Measurements from ENCODE around the gene FAM209B. TPM values are rescaled to one million over a fixed set of nuclear protein-coding genes. Genes with fewer than 3 reads are reported as not detected.

FAM209B gene
- polyA plus RNA-seq, 2 of the 4 experiments (the other 2 are of a cell fraction) = 0.46 to 0.78 TPM

- Histone ChIP-seq H3K4me1 (peaks cover 19% of the 10 kb centered on the region), H3K9me3 (peaks cover 9% of the 10 kb centered on the region; the same call in 2 of the 3 replicates), H3K4me2 (no peak overlapping the region), H3K27ac (no peak overlapping the region), H3K4me3 (no peak overlapping the region)
- ATAC-seq = no peak
- CTCF ChIA-PET = interaction anchor here (0.7 to 7.5 kb wide), 44 partner anchors 10 to 796 kb away, joined by 3 to 94 read pairs (median 8); partner anchors contain the start of genes FAM209A, FAM209B and TFAP2C
- no peak for TF ChIP-seq MAX (IDR thresholded peaks at IDR 0.05)
- TF ChIP-seq ZSCAN20 (CRISPR knock-in tag; IDR thresholded peaks at IDR 0.05) = no peak
- TF ChIP-seq ZFP36 (IDR thresholded peaks at IDR 0.05; ENCODE audit: borderline replicate concordance, partially characterized antibody) = no peak
- TF ChIP-seq BCL3 (IDR thresholded peaks at IDR 0.05) = no peak
- TF ChIP-seq HES2 (IDR thresholded peaks at IDR 0.05) = no peak
- no peak for TF ChIP-seq HDAC2 (IDR thresholded peaks at IDR 0.05)
- no peak for TF ChIP-seq CBX8 (IDR thresholded peaks at IDR 0.05)
- TF ChIP-seq MYC (IDR thresholded peaks at IDR 0.05; ENCODE audit: borderline replicate concordance, low read length) = no peak
- no peak for TF ChIP-seq CEBPB (IDR thresholded peaks at IDR 0.05)
- TF ChIP-seq TP53 (CRISPR knock-in tag; IDR thresholded peaks at IDR 0.05) = no peak
- TF ChIP-seq ESRRA (IDR thresholded peaks at IDR 0.05; ENCODE audit: borderline replicate concordance, low read length) = no peak
- TF ChIP-seq BHLHE40 (IDR thresholded peaks at IDR 0.05; ENCODE audit: low read depth, low read length) = no peak
- TF ChIP-seq USF2 (IDR thresholded peaks at IDR 0.05) = no peak
- TF ChIP-seq FOSL2 (IDR thresholded peaks at IDR 0.05) = no peak
- TF ChIP-seq FOSL2 (CRISPR knock-in tag; IDR thresholded peaks at IDR 0.05) = no peak
- no peak for TF ChIP-seq HOXB13 (CRISPR knock-in tag; IDR thresholded peaks at IDR 0.05; ENCODE audit: low read depth)
- TF ChIP-seq KDM5A (IDR thresholded peaks at IDR 0.05) = no peak
- no peak for TF ChIP-seq GATA3 (IDR thresholded peaks at IDR 0.05; ENCODE audit: borderline replicate concordance)
- POLR2A ChIA-PET = no interaction called here
- DNase-seq (ENCODE audit: low read depth in 1 of 2, low spot score in 1 of 2) = no peak
- FAIRE-seq = no peak
- 88% methylated on average over 8 of the region's 8 CpGs for WGBS (ENCODE audit: missing lambda C conversion rate)
These were observed 18.5 kb downstream of the FAM209B start for GRCh38 chr20:56551571-56551970.

GRCh38 chr20:56552911-56553629, 20.0 kb downstream of the FAM209B start:
- no peak for ATAC-seq
- ChIA-PET POLR2A (no interaction called here), CTCF (interaction anchor here (3.6 to 7.5 kb wide), 3 partner anchors 24 to 795 kb away, joined by 27 to 94 read pairs (median 31); no protein-coding TSS in a partner anchor)
- no peak for TF ChIP-seq EP300 (IDR thresholded peaks at IDR 0.05)
- no peak for TF ChIP-seq RARB (CRISPR knock-in tag; IDR thresholded peaks at IDR 0.05)
- TF ChIP-seq ELK1 (IDR thresholded peaks at IDR 0.05; ENCODE audit: low read depth, low read length) = no peak
- no peak for TF ChIP-seq REST (IDR thresholded peaks at IDR 0.05)
- TF ChIP-seq E2F6 (IDR thresholded peaks at IDR 0.05; ENCODE audit: borderline replicate concordance, low read depth) = no peak
- TF ChIP-seq RCOR1 (IDR thresholded peaks at IDR 0.05; ENCODE audit: low read depth, low read length) = no peak
- TF ChIP-seq CEBPB (IDR thresholded peaks at IDR 0.05) = no peak
- no peak for TF ChIP-seq FOSL2 (IDR thresholded peaks at IDR 0.05)
- no peak for TF ChIP-seq FOSL2 (CRISPR knock-in tag; IDR thresholded peaks at IDR 0.05)
- TF ChIP-seq TFCP2L1 (CRISPR knock-in tag; IDR thresholded peaks at IDR 0.05) = no peak
- no peak for TF ChIP-seq MYC (IDR thresholded peaks at IDR 0.05; ENCODE audit: borderline replicate concordance, low read length)
- TF ChIP-seq HOXB5 (CRISPR knock-in tag; IDR thresholded peaks at IDR 0.05) = no peak
- no peak for TF ChIP-seq ESRRA (IDR thresholded peaks at IDR 0.05; ENCODE audit: borderline replicate concordance, low read length)
- no peak for TF ChIP-seq MAFK (IDR thresholded peaks at IDR 0.05; ENCODE audit: partially characterized antibody)
- no peak for TF ChIP-seq JUNB (IDR thresholded peaks at IDR 0.05)
- no peak for TF ChIP-seq BCL3 (IDR thresholded peaks at IDR 0.05)

More at GRCh38 chr20:56552911-56553629, 20.0 kb downstream of the FAM209B start:
- no peak for FAIRE-seq
- Histone ChIP-seq H3K4me2 (no peak overlapping the region), H3K4me1 (peaks cover 19% of the 10 kb centered on the region), H3K9me3 (peaks cover 9% of the 10 kb centered on the region; the same call in 2 of the 3 replicates), H3K4me3 (no peak overlapping the region), H3K27ac (0 out of 6 replicates have a peak overlapping the region, but pooled peaks of 1 of the 2 experiments have one; percentile 30)
- 59% methylated on average over 8 of the region's 8 CpGs for WGBS (ENCODE audit: missing lambda C conversion rate)
- no peak for DNase-seq (ENCODE audit: low read depth in 1 of 2, low spot score in 1 of 2)

All from A549 (cell line).